Astrocyte of the cerebellum (primary cell): Measurements from ENCODE around the gene RNF212.

Experiments used
- DNase-seq: peaks from one replicate; pipeline ENCODE4 v3.0.0-alpha.2; 2011; ENCODE audit warnings: low read depth
- H3K4me3 ChIP-seq: 2 replicates; pipeline ENCODE4 v1.5.1; 2011; ENCODE audit warnings: mild to moderate bottlenecking, low read depth, low read length, moderate library complexity
- CTCF ChIP-seq: IDR thresholded peaks from 2 replicates; pipeline ENCODE4 v1.5.1; 2012; ENCODE audit warnings: low read length, low read depth, moderate library complexity, mild to moderate bottlenecking; ENCODE audit errors: missing control alignments
- in situ Hi-C: cut with HindIII; loops from 2 replicates; pipeline ENCODE4 v1.10.0; 2017; ENCODE audit warnings: low sequenced_read_pairs

RNF212 gene

GRCh38 chr4:1122505-1122904 lies 9.1 kb upstream of the RNF212 start:
- no peak for DNase-seq
- in situ Hi-C loops: no loop called here
- no peak overlapping the region for H3K4me3 ChIP-seq
- no peak for TF ChIP-seq CTCF

- peak; percentile 19 for DNase-seq
- in situ Hi-C loops: no loop called here
- H3K4me3 ChIP-seq: no peak overlapping the region
- peak; percentile 31 for TF ChIP-seq CTCF
Observed at GRCh38 chr4:1116838-1117237, 3.5 kb upstream of the RNF212 start.

DNA sequence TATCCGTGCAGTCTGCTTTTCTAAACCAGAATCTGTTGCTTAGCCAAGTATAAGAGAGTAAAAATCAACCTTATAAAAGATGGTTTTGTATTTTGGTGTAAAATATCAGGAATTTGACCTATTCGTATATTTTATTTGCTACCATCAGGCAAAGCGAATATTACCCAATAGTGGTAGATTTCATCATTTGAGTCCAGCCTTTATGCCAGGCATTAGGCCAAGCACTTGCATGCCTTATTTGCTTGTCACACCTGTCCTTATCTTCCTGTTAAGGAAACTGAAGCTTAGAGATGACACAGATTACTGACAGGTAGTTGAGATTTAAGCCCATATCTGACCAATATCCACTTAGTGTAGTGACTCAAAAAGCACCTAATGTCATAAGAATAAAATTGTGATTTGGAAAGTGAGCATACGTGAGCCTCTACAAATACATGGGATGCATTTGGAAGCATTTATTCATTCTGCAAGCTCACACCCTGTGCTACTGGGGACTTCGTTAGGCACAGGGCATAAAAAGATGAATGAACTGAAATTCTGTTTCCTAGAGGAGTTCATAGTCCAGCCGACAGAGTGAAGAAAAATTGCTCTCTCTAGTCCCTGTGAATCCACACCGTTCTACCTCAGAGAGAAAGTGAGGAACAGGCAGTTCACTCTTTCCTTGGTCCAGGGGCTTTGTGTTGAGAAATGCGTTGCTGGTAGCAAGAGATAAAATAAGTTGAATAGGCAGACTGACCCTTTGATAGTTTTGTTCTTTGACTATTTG lies 2.3 kb upstream of the RNF212 start:
- in situ Hi-C loops: no loop called here
- DNase-seq: no peak
- TF ChIP-seq CTCF: no peak
- H3K4me3 ChIP-seq: no peak overlapping the region

GRCh38 chr4:1112821-1113182 lies 562 bp downstream of the RNF212 start:
- in situ Hi-C loops: no loop called here
- TF ChIP-seq CTCF: no peak
- no peak overlapping the region for H3K4me3 ChIP-seq
- DNase-seq: no peak

DNA sequence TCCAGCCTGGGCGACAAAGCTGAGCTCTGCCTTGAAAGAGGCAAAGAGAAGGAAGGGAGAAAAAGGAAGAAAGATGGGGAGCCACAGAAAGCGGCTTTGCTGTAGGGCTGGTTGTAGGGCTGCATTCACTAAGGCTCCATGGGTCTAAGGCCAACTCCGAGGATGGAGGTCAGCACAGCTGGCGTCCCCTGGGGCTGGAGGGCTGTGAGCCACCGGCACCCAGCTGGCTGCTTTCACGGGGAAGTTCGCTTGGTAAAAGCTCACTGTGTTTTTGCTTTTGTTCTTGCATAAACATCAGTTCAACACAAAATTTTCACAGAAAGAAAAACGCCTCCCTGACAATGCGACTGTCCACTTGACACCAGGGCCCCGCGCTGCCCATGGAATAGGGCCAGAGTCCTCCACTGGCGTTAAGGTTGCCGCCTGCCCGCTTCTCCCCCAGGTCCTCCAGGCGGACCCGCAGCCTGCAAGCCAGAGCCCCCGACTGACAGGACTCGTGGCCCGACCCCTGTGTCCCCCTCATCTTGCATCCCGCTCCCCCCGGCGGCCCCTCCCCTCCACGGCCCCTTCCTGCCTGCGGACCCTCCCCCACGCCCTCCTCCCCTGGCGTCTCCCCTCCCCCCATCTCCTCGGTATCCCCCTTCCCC lies 1.1 kb downstream of the RNF212 start:
- no peak for TF ChIP-seq CTCF
- no peak overlapping the region for H3K4me3 ChIP-seq
- DNase-seq: no peak
- in situ Hi-C loops: no loop called here

DNA sequence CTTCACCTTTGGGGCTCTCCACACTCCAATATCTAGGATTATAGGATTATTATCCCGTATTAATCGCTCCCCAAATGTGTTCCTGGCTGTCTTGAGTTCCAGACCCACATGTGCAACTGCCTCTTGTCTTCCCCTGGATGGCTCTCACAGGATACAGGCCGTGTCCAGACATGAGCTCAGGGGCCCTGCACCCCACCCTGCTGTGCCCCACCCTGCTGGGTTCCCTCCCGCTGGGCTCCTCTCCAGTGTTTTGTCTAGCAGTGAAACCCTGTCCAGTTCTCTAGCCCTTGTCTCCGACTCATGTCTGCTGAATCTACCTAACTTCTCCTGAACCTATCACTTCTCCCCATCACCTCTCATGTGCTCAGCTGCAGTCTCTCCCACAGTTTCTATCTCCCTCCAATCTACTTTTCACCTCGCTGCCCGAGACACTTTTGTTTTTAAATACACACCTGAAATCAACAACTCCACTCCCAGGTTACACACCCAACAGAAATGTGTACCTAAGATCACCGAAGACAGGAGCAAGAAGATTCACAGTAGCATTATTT lies 2.0 kb downstream of the RNF212 start:
- in situ Hi-C loops: no loop called here
- DNase-seq: no peak
- H3K4me3 ChIP-seq: no peak overlapping the region
- TF ChIP-seq CTCF: no peak
